Measurements from ENCODE around the gene MAB21L3. TPM values are rescaled to one million over a fixed set of nuclear protein-coding genes. Genes with fewer than 3 reads are reported as not detected.

MAB21L3 gene
- total RNA-seq, 1 donor from 2014 or later, result not detected

DNA sequence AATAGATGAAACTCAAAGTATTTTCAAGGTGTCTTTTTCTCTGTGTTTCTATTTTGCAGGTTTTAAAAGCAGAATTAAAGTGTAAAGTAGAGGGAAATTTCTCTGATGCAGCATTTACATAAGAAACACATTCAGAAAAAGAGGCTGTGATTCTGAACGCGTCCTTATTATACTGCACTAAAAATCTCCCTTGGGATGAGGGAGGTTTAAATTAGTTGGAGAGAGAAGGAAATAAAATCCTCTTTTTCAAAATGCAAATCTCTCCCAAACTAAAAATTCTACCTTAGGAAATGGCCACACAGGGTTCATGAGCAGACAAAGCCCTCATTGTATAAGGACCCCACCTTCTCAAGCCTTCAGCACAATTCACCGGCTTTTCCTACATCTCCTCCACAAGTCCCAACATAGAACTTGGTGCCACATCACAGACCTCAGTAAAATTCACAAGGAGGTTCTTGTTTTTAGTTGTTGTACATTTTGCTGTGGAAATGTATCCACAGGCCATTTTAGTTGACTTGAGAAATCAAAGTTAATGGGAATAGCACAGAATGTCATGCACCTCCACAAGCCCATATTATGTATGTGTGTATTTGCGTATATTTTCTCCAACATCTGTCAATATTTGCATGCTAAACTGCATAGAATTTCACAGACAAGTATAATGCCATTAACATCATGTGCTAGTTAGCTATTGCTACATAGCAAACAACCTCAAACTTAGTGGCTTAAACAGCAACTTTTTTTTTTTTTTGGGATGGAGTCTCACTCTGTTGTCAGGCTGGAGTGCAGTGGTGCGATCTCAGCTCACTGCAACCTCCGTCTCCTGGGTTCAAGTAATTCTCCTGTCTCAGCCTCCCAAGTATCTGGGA, 59.8 kb downstream of the MAB21L3 start:
- H3K9me3 Mint-ChIP-seq, result no peaks in the 10 kb centered on the region
- Histone ChIP-seq H3K9me3 (ENCODE audit: low read depth) (no peaks in the 10 kb centered on the region), H3K36me3 (no peaks in the 10 kb centered on the region), H4K20me1 (ENCODE audit: low read depth) (no peaks in the 10 kb centered on the region), H3K79me2 (ENCODE audit: low read depth) (no peaks in the 10 kb centered on the region), H2AFZ (replicated peaks) (no peak overlapping the region), H3K9ac (no peak overlapping the region), H3K27me3 (peaks cover 34% of the 10 kb centered on the region), H3K4me3 (no peak overlapping the region), H3K27ac (no peak overlapping the region), H3F3A (ENCODE audit: low read depth) (no peaks in the 10 kb centered on the region), H3K4me1 (peaks cover 14% of the 10 kb centered on the region), H3K4me2 (no peak overlapping the region)
- H3K36me3 Mint-ChIP-seq, result no peaks in the 10 kb centered on the region
- H3K4me3 Mint-ChIP-seq, result no peak overlapping the region
- H3K27me3 Mint-ChIP-seq (ENCODE audit: insufficient read depth, low read depth), result peaks cover 8% of the 10 kb centered on the region
- H3K27ac Mint-ChIP-seq, result no peak overlapping the region
- TF ChIP-seq EZH2 (IDR thresholded peaks at IDR 0.05) (no peak), EZH2phosphoT487 (IDR thresholded peaks at IDR 0.05) (no peak), CTCF (IDR thresholded peaks at IDR 0.05) (no peak)
- peaks cover 12% of the 10 kb centered on the region for H3K4me1 Mint-ChIP-seq
- DNase-seq (ENCODE audit: low spot score), result no peak

GRCh38 chr1:116172666-116173065, 61.5 kb downstream of the MAB21L3 start:
- Histone ChIP-seq H3K36me3 (no peaks in the 10 kb centered on the region), H4K20me1 (ENCODE audit: low read depth) (no peaks in the 10 kb centered on the region), H3K27me3 (peaks cover 22% of the 10 kb centered on the region), H2AFZ (replicated peaks) (no peak overlapping the region), H3K79me2 (ENCODE audit: low read depth) (no peaks in the 10 kb centered on the region), H3K27ac (no peak overlapping the region), H3K9ac (no peak overlapping the region), H3K4me2 (no peak overlapping the region), H3F3A (ENCODE audit: low read depth) (no peaks in the 10 kb centered on the region), H3K4me1 (peaks cover 11% of the 10 kb centered on the region), H3K4me3 (no peak overlapping the region), H3K9me3 (ENCODE audit: low read depth) (no peaks in the 10 kb centered on the region)
- Mint-ChIP-seq H3K4me1 (peaks cover 8% of the 10 kb centered on the region), H3K36me3 (no peaks in the 10 kb centered on the region), H3K4me3 (no peak overlapping the region), H3K9me3 (no peaks in the 10 kb centered on the region), H3K27ac (no peak overlapping the region), H3K27me3 (ENCODE audit: insufficient read depth, low read depth) (peaks cover 3% of the 10 kb centered on the region)
- TF ChIP-seq CTCF (IDR thresholded peaks at IDR 0.05) (no peak), EZH2 (IDR thresholded peaks at IDR 0.05) (no peak), EZH2phosphoT487 (IDR thresholded peaks at IDR 0.05) (no peak)
- DNase-seq (ENCODE audit: low spot score), result no peak

GRCh38 chr1:116175611-116176010, 64.4 kb downstream of the MAB21L3 start:
- Mint-ChIP-seq H3K36me3 (no peaks in the 10 kb centered on the region), H3K27ac (no peak overlapping the region), H3K4me3 (no peak overlapping the region), H3K4me1 (no peaks in the 10 kb centered on the region), H3K9me3 (no peaks in the 10 kb centered on the region), H3K27me3 (ENCODE audit: insufficient read depth, low read depth) (no peaks in the 10 kb centered on the region)
- H3K27ac ChIP-seq, result no peak overlapping the region
- no peaks in the 10 kb centered on the region for H3K9me3 ChIP-seq (ENCODE audit: low read depth)
- no peak overlapping the region for H3K4me3 ChIP-seq
- H3F3A ChIP-seq (ENCODE audit: low read depth), result no peaks in the 10 kb centered on the region
- no peak overlapping the region for H3K9ac ChIP-seq
- no peaks in the 10 kb centered on the region for H3K79me2 ChIP-seq (ENCODE audit: low read depth)
- H3K36me3 ChIP-seq, result no peaks in the 10 kb centered on the region
- H3K4me1 ChIP-seq, result no peaks in the 10 kb centered on the region
- no peaks in the 10 kb centered on the region for H4K20me1 ChIP-seq (ENCODE audit: low read depth)
- DNase-seq (ENCODE audit: low spot score), result no peak
- no peaks in the 10 kb centered on the region for H3K27me3 ChIP-seq
- H2AFZ ChIP-seq (replicated peaks), result no peak overlapping the region
- H3K4me2 ChIP-seq, result no peak overlapping the region
- TF ChIP-seq EZH2 (IDR thresholded peaks at IDR 0.05), result no peak
- TF ChIP-seq CTCF (IDR thresholded peaks at IDR 0.05), result no peak
- TF ChIP-seq EZH2phosphoT487 (IDR thresholded peaks at IDR 0.05), result no peak
